Measurements from ENCODE around the gene LSM7.

The LSM7 gene

GRCh38 chr19:2325281-2326046, 2.9 kb downstream of the LSM7 start:
- no peak for DNase-seq

- no peak for DNase-seq
These were observed 4.0 kb downstream of the LSM7 start for GRCh38 chr19:2324220-2324948.

- DNase-seq, result no peak
These were observed 4.7 kb downstream of the LSM7 start for GRCh38 chr19:2323707-2324106.

GRCh38 chr19:2321565-2322283, 6.7 kb downstream of the LSM7 start:
- no peak for DNase-seq

- DNase-seq, result no peak
These were observed 7.4 kb downstream of the LSM7 start for GRCh38 chr19:2320939-2321338.

GRCh38 chr19:2320049-2320448, 8.3 kb downstream of the LSM7 start:
- DNase-seq, result no peak

GRCh38 chr19:2319551-2319950, 8.8 kb downstream of the LSM7 start:
- no peak for DNase-seq

GRCh38 chr19:2318923-2319322, 9.5 kb downstream of the LSM7 start:
- DNase-seq, result no peak

- DNase-seq, result no peak
These were observed 10.6 kb downstream of the LSM7 start for GRCh38 chr19:2317756-2318155.

- DNase-seq, result no peak
These were observed 11.1 kb downstream of the LSM7 start for GRCh38 chr19:2317300-2317699.

- DNase-seq, result peak in 46 of 51 donors; percentile 13 to 82 (median 56)
These were observed 12.5 kb downstream of the LSM7 start for GRCh38 chr19:2315818-2316353.

- DNase-seq, result no peak
These were observed 13.1 kb downstream of the LSM7 start for GRCh38 chr19:2315121-2315817.

- peak in 2 of 51 donors; percentile 30 to 35 for DNase-seq
These were observed 15.4 kb downstream of the LSM7 start for GRCh38 chr19:2312820-2313501.

GRCh38 chr19:2311093-2311492, 17.3 kb downstream of the LSM7 start:
- DNase-seq, result no peak

- peak in 34 of 51 donors; percentile 5 to 78 (median 52) for DNase-seq
These were observed 18.5 kb downstream of the LSM7 start for GRCh38 chr19:2309734-2310362.

GRCh38 chr19:2308114-2308556, 20.3 kb downstream of the LSM7 start, which contains the start of gene LINGO3:
TSS of gene LINGO3 (minus strand) at chr19:2308154. CDS start at chr19:2291776, 16,378 bp downstream.
- DNase-seq, result peak in 3 of 51 donors; percentile 25 to 37 (median 31)

GRCh38 chr19:2307518-2308012, 20.8 kb downstream of the LSM7 start:
- DNase-seq, result no peak

- DNase-seq, result no peak
These were observed 21.4 kb downstream of the LSM7 start for GRCh38 chr19:2306971-2307370.

- DNase-seq, result peak in 2 of 51 donors; percentile 29 to 33
These were observed 22.0 kb downstream of the LSM7 start for GRCh38 chr19:2306281-2306806.
